Measurements from ENCODE around the gene HSD17B1. TPM values are rescaled to one million over a fixed set of nuclear protein-coding genes. Genes with fewer than 3 reads are reported as not detected.

HSD17B1 gene
- total and polyA plus RNA-seq, 2 of the 13 experiments (the other 11 are each of a cell fraction or from before 2014, with no cell fraction given) = 0.54 to 0.93 TPM

DNA sequence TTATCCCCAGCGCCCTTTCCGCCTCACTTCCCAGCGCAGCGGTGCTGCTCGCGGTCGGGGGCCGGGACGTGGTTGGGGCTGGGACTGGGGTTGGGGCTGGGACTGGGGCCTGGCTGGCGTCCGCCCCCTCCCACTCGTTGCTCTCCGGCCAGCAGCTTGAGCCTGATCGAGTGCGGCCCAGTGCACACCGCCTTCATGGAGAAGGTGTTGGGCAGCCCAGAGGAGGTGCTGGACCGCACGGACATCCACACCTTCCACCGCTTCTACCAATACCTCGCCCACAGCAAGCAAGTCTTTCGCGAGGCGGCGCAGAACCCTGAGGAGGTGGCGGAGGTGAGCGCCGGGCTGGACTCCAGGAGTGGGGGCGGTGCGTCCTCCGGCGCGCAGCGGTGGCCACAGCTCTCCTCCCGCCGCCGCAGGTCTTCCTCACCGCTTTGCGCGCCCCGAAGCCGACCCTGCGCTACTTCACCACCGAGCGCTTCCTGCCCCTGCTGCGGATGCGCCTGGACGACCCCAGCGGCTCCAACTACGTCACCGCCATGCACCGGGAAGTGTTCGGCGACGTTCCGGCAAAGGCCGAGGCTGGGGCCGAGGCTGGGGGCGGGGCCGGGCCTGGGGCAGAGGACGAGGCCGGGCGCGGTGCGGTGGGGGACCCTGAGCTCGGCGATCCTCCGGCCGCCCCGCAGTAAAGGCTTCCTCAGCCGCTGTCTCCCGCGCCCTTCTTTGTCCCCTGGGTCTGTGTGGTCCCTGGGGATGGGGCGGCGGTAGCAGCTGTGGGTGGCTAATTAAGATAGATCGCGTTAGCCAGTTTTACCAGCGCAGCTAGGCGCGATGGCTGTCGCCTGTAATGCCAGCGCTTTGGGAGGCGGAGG is 1.8 kb downstream of the HSD17B1 start (continued):
- TF ChIP-seq, protein P1, sequence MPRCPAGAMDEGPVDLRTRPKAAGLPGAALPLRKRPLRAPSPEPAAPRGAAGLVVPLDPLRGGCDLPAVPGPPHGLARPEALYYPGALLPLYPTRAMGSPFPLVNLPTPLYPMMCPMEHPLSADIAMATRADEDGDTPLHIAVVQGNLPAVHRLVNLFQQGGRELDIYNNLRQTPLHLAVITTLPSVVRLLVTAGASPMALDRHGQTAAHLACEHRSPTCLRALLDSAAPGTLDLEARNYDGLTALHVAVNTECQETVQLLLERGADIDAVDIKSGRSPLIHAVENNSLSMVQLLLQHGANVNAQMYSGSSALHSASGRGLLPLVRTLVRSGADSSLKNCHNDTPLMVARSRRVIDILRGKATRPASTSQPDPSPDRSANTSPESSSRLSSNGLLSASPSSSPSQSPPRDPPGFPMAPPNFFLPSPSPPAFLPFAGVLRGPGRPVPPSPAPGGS (CRISPR knock-in tag; IDR thresholded peaks at IDR 0.05) = peak; percentile 64; the same call in 1 of the 2 replicates
- TF ChIP-seq NR2C2 (CRISPR knock-in tag; IDR thresholded peaks at IDR 0.05; ENCODE audit: borderline replicate concordance) = peak; percentile 99
- peak; percentile 81 for TF ChIP-seq CREM (IDR thresholded peaks at IDR 0.05)
- TF ChIP-seq CREM (CRISPR knock-in tag; IDR thresholded peaks at IDR 0.05) = peak; percentile 49; the same call in 1 of the 2 replicates
- TF ChIP-seq, protein P2, sequence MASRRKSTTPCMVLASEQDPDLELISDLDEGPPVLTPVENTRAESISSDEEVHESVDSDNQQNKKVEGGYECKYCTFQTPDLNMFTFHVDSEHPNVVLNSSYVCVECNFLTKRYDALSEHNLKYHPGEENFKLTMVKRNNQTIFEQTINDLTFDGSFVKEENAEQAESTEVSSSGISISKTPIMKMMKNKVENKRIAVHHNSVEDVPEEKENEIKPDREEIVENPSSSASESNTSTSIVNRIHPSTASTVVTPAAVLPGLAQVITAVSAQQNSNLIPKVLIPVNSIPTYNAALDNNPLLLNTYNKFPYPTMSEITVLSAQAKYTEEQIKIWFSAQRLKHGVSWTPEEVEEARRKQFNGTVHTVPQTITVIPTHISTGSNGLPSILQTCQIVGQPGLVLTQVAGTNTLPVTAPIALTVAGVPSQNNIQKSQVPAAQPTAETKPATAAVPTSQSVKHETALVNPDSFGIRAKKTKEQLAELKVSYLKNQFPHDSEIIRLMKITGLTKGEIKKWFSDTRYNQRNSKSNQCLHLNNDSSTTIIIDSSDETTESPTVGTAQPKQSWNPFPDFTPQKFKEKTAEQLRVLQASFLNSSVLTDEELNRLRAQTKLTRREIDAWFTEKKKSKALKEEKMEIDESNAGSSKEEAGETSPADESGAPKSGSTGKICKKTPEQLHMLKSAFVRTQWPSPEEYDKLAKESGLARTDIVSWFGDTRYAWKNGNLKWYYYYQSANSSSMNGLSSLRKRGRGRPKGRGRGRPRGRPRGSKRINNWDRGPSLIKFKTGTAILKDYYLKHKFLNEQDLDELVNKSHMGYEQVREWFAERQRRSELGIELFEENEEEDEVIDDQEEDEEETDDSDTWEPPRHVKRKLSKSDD (CRISPR knock-in tag; IDR thresholded peaks at IDR 0.05; ENCODE audit: low read depth) = peak; percentile 89; the same call in 1 of the 2 replicates
- no peak for TF ChIP-seq U2AF2 (IDR thresholded peaks at IDR 0.05; ENCODE audit: low read depth, low read length)
- TF ChIP-seq, protein P3, sequence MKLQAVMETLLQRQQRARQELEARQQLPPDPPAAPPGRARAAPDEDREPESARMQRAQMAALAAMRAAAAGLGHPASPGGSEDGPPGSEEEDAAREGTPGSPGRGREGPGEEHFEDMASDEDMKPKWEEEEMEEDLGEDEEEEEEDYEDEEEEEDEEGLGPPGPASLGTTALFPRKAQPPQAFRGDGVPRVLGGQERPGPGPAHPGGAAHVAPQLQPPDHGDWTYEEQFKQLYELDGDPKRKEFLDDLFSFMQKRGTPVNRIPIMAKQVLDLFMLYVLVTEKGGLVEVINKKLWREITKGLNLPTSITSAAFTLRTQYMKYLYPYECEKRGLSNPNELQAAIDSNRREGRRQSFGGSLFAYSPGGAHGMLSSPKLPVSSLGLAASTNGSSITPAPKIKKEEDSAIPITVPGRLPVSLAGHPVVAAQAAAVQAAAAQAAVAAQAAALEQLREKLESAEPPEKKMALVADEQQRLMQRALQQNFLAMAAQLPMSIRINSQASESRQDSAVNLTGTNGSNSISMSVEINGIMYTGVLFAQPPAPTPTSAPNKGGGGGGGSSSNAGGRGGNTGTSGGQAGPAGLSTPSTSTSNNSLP (IDR thresholded peaks at IDR 0.05; ENCODE audit: low read depth, low read length) = no peak
- TF ChIP-seq HDAC2 (CRISPR knock-in tag; IDR thresholded peaks at IDR 0.05) = peak; percentile 89
- TF ChIP-seq, protein P4, sequence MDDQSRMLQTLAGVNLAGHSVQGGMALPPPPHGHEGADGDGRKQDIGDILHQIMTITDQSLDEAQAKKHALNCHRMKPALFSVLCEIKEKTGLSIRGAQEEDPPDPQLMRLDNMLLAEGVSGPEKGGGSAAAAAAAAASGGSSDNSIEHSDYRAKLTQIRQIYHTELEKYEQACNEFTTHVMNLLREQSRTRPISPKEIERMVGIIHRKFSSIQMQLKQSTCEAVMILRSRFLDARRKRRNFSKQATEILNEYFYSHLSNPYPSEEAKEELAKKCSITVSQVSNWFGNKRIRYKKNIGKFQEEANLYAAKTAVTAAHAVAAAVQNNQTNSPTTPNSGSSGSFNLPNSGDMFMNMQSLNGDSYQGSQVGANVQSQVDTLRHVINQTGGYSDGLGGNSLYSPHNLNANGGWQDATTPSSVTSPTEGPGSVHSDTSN (CRISPR knock-in tag; IDR thresholded peaks at IDR 0.05; ENCODE audit: borderline replicate concordance) = no peak; the same call in 1 of the 2 replicates
- TF ChIP-seq ZNF782 (CRISPR knock-in tag; IDR thresholded peaks at IDR 0.05; ENCODE audit: borderline replicate concordance) = peak; percentile 67; the same call in 1 of the 2 replicates
- TF ChIP-seq KLF9 (CRISPR knock-in tag; IDR thresholded peaks at IDR 0.05; ENCODE audit: low read depth) = peak; percentile 96; the same call in 1 of the 2 replicates
- TF ChIP-seq, protein P5, sequence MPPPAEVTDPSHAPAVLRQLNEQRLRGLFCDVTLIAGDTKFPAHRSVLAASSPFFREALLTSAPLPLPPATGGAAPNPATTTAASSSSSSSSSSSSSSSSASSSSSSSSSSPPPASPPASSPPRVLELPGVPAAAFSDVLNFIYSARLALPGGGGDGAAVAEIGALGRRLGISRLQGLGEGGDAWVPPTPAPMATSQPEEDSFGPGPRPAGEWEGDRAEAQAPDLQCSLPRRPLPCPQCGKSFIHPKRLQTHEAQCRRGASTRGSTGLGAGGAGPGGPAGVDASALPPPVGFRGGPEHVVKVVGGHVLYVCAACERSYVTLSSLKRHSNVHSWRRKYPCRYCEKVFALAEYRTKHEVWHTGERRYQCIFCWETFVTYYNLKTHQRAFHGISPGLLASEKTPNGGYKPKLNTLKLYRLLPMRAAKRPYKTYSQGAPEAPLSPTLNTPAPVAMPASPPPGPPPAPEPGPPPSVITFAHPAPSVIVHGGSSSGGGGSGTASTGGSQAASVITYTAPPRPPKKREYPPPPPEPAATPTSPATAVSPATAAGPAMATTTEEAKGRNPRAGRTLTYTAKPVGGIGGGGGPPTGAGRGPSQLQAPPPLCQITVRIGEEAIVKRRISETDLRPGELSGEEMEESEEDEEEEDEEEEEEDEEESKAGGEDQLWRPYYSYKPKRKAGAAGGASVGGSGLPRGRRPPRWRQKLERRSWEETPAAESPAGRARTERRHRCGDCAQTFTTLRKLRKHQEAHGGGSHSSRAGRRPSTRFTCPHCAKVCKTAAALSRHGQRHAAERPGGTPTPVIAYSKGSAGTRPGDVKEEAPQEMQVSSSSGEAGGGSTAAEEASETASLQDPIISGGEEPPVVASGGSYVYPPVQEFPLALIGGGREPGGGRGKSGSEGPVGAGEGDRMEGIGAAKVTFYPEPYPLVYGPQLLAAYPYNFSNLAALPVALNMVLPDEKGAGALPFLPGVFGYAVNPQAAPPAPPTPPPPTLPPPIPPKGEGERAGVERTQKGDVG (CRISPR knock-in tag; IDR thresholded peaks at IDR 0.05; ENCODE audit: borderline replicate concordance) = 0 out of 2 replicates have a peak, but pooled peaks have one; percentile 42
- no peak for TF ChIP-seq TBX3 (IDR thresholded peaks at IDR 0.05; ENCODE audit: borderline replicate concordance)
- TF ChIP-seq LCORL (IDR thresholded peaks at IDR 0.05) = no peak
- peak; percentile 88 for TF ChIP-seq LCORL (CRISPR knock-in tag; IDR thresholded peaks at IDR 0.05)
- peak; percentile 90 for TF ChIP-seq ZSCAN31 (CRISPR knock-in tag; IDR thresholded peaks at IDR 0.05; ENCODE audit: low read depth)
- peak; percentile 86 for TF ChIP-seq TEAD3 (CRISPR knock-in tag; optimal IDR thresholded peaks at IDR 0.05; ENCODE audit: borderline replicate concordance)
- no peak for TF ChIP-seq ATF7-NPFF (CRISPR knock-in tag; IDR thresholded peaks at IDR 0.05; ENCODE audit: low read depth)
